Keratinocyte (primary cell): Measurements from ENCODE around the gene PRRT1B. TPM values are rescaled to one million over a fixed set of nuclear protein-coding genes. Genes with fewer than 3 reads are reported as not detected.

Source experiments
- DNase-seq: peaks from one replicate; pipeline ENCODE4 v3.0.0-alpha.2; 2011; ENCODE audit warnings: low read depth, missing footprints, low spot score
- FAIRE-seq: peaks from 2 replicates; lab custom pipeline; 2011; peaks lifted over from hg19 to GRCh38; lab: Jason Lieb, UNC
- H2AFZ ChIP-seq: 2 replicates; pipeline ENCODE4 v1.6.0; 2012; ENCODE audit warnings: low read length, control low read depth, inconsistent platforms; ENCODE audit not compliant: control insufficient read depth
- H3K27ac ChIP-seq: 2 replicates; pipeline ENCODE4 v1.5.1; 2011; ENCODE audit warnings: low read length; ENCODE audit not compliant: control insufficient read depth, insufficient read depth
- H3K27me3 ChIP-seq: 3 replicates; pipeline ENCODE4 v1.6.0; 2011; ENCODE audit warnings: low read length; ENCODE audit not compliant: control insufficient read depth, insufficient read depth; ENCODE audit errors: extremely low read depth
- H3K36me3 ChIP-seq, 2 experiments: 2 replicates in 1 of 2; 3 replicates in 1 of 2; pipeline ENCODE4 v1.5.1; 2011; ENCODE audit warnings: low read length in 2 of 2, mild to moderate bottlenecking in 1 of 2; ENCODE audit not compliant: control insufficient read depth in 2 of 2, insufficient read depth in 2 of 2; ENCODE audit errors: extremely low read depth in 1 of 2
- H3K4me1 ChIP-seq: 3 replicates; pipeline ENCODE4 v1.5.1; 2011; ENCODE audit warnings: low read length; ENCODE audit not compliant: control insufficient read depth, insufficient read depth; ENCODE audit errors: extremely low read depth
- H3K4me2 ChIP-seq: 3 replicates; pipeline ENCODE4 v1.6.0; 2011; ENCODE audit warnings: low read depth, low read length; ENCODE audit not compliant: control insufficient read depth, insufficient read depth; ENCODE audit errors: extremely low read depth
- H3K4me3 ChIP-seq, 3 experiments: fragments of 200-600 bp in 1 of 3; sonication (generic) in 1 of 3; 2 replicates in 2 of 3; 3 replicates in 1 of 3; pipeline ENCODE4 v1.5.1; 2011 to 2016; ENCODE audit warnings: low read length in 3 of 3, mild to moderate bottlenecking in 3 of 3, control low read depth in 2 of 3, inconsistent platforms in 1 of 3, low read depth in 1 of 3, mixed read lengths in 1 of 3, mixed run types in 1 of 3, moderate library complexity in 1 of 3; ENCODE audit not compliant: control insufficient read depth in 2 of 3, insufficient read depth in 2 of 3; ENCODE audit errors: extremely low read depth in 1 of 3
- H3K79me2 ChIP-seq: 2 replicates; pipeline ENCODE4 v1.6.0; 2012; ENCODE audit warnings: low read length; ENCODE audit not compliant: control insufficient read depth, insufficient read depth
- H3K9ac ChIP-seq: 3 replicates; pipeline ENCODE4 v1.6.0; 2011; ENCODE audit warnings: low read length; ENCODE audit not compliant: control insufficient read depth, insufficient read depth; ENCODE audit errors: extremely low read depth
- H3K9me1 ChIP-seq: 3 replicates; pipeline ENCODE4 v1.6.0; 2011; ENCODE audit warnings: low read length; ENCODE audit not compliant: control insufficient read depth, insufficient read depth; ENCODE audit errors: extremely low read depth
- H3K9me3 ChIP-seq: 2 replicates; pipeline ENCODE4 v1.5.1; 2012; ENCODE audit warnings: low read depth, low read length; ENCODE audit not compliant: control insufficient read depth
- H4K20me1 ChIP-seq: 3 replicates; pipeline ENCODE4 v1.6.0; 2011; ENCODE audit warnings: low read length; ENCODE audit not compliant: control insufficient read depth, insufficient read depth; ENCODE audit errors: extremely low read depth
- CTCF ChIP-seq, 3 experiments: IDR thresholded peaks in 1 of 3; conservative IDR thresholded peaks in 1 of 3; optimal IDR thresholded peaks in 1 of 3; 2 replicates in 2 of 3; 3 replicates in 1 of 3; pipeline versions ENCODE3 to v1.5.1; 2011; ENCODE audit warnings: low read length in 3 of 3, mild to moderate bottlenecking in 3 of 3, moderate library complexity in 2 of 3, control low read depth in 1 of 3, inconsistent platforms in 1 of 3; ENCODE audit not compliant: insufficient read depth in 2 of 3; ENCODE audit errors: extremely low read depth in 1 of 3
- EZH2 ChIP-seq: IDR thresholded peaks from one replicate; pipeline ENCODE4 v1.6.1; 2012; ENCODE audit warnings: inconsistent platforms, mild to moderate bottlenecking, low read length, moderate library complexity
- dilution Hi-C: fragments of 300-500 bp; cut with MboI; formaldehyde crosslinking; loops from one replicate; pipeline ENCODE4 v1.7.0; 2020; ENCODE audit warnings: low sequenced_read_pairs; ENCODE audit not compliant: extremely low pct_ligation_motif_present
- polyA plus RNA-seq, 5 experiments: library from polyadenylated mRNA; depleted of rRNA in 3 of 5; stranded (reverse) in 3 of 5; stranded (forward) in 1 of 5; unstranded in 1 of 5; fragments of >200 nt; gene quantifications; 1 replicate in 1 of 5; 2 replicates in 3 of 5; 3 replicates in 1 of 5; pipeline versions ENCODE4 v1.2.1 to v1.2.3, GENCODE V29; 2011 to 2012; ENCODE audit warnings: missing spikeins in 2 of 5, low read depth in 1 of 5, low replicate concordance in 1 of 5

Gene PRRT1B
- polyA plus RNA-seq, 1 donor (not counting 4 experiments of a cell fraction or from before 2014, with no cell fraction given), result not detected

- no peak overlapping the region for H3K9ac ChIP-seq
- H3K9me1 ChIP-seq, result no peaks in the 10 kb centered on the region
- peaks cover 6 to 14% of the 10 kb centered on the region in 2 experiments for H3K36me3 ChIP-seq
- no peaks in the 10 kb centered on the region for H3K9me3 ChIP-seq
- H3K4me3 ChIP-seq, result no peak overlapping the region
- H3K4me2 ChIP-seq, result no peak overlapping the region
- no peak overlapping the region for H3K27ac ChIP-seq
- no peaks in the 10 kb centered on the region for H3K4me1 ChIP-seq
- H3K79me2 ChIP-seq, result no peaks in the 10 kb centered on the region
- no peaks in the 10 kb centered on the region for H3K27me3 ChIP-seq
- H4K20me1 ChIP-seq, result no peaks in the 10 kb centered on the region
- dilution Hi-C loops, result no loop called here
- H2AFZ ChIP-seq, result no peak overlapping the region
- no peak for TF ChIP-seq CTCF (optimal IDR thresholded peaks at IDR 0.05 in 1 of 3, IDR thresholded peaks at IDR 0.05 in 1 of 3, conservative IDR thresholded peaks at IDR 0.05 in 1 of 3; ENCODE audit: extremely low read depth in 1 of 3, insufficient read depth in 2 of 3, low read length in 3 of 3)
- TF ChIP-seq EZH2, result no peak
- FAIRE-seq (no peak), DNase-seq (no peak)
These were observed 29.7 kb downstream of the PRRT1B start for GRCh38 chr9:131574730-131575640.

- Histone ChIP-seq H3K4me3 (no peak overlapping the region), H3K27ac (no peak overlapping the region), H4K20me1 (no peaks in the 10 kb centered on the region), H3K79me2 (no peaks in the 10 kb centered on the region), H3K9me1 (no peaks in the 10 kb centered on the region), H3K36me3 (peaks cover 9 to 16% of the 10 kb centered on the region in 2 experiments), H3K27me3 (no peaks in the 10 kb centered on the region), H3K4me2 (no peak overlapping the region), H2AFZ (no peak overlapping the region), H3K9me3 (no peaks in the 10 kb centered on the region), H3K4me1 (no peaks in the 10 kb centered on the region), H3K9ac (no peak overlapping the region)
- DNase-seq (no peak), FAIRE-seq (no peak)
- dilution Hi-C loops, result no loop called here
- no peak for TF ChIP-seq EZH2
- TF ChIP-seq CTCF (optimal IDR thresholded peaks at IDR 0.05 in 1 of 3, IDR thresholded peaks at IDR 0.05 in 1 of 3, conservative IDR thresholded peaks at IDR 0.05 in 1 of 3; ENCODE audit: extremely low read depth in 1 of 3, insufficient read depth in 2 of 3, low read length in 3 of 3), result no peak
These were observed 30.9 kb downstream of the PRRT1B start for GRCh38 chr9:131575946-131576853.
